H9 (cell line): ENCODE measurements around the gene ASH1L. TPM values are rescaled to one million over a fixed set of nuclear protein-coding genes. Genes with fewer than 3 reads are reported as not detected.
"Not testable (repeated sequence)": the region's sequence is repeated elsewhere in the genome, so short reads cannot be mapped to it uniquely, and the experiment has no call there.

Experiments used
- DNase-seq: peaks from one replicate; pipeline ENCODE4 v3.0.0-alpha.2; 2017
- H2AFZ ChIP-seq: one replicate; pipeline ENCODE4 v1.6.1; 2013; ENCODE audit warnings: mild to moderate bottlenecking, low read length, control low read depth, moderate library complexity
- H2AK5ac ChIP-seq: 2 replicates; pipeline ENCODE4 v1.6.1; 2013; ENCODE audit warnings: low read length, control low read depth, mixed read lengths; ENCODE audit not compliant: insufficient read length
- H2BK120ac ChIP-seq: one replicate; pipeline ENCODE4 v1.6.1; 2013; ENCODE audit warnings: low read depth, mild to moderate bottlenecking, low read length, control low read depth, inconsistent platforms; ENCODE audit not compliant: poor library complexity, severe bottlenecking
- H2BK12ac ChIP-seq: 2 replicates; pipeline ENCODE4 v1.6.1; 2013; ENCODE audit warnings: low read length, control low read depth, mixed read lengths, low read depth; ENCODE audit not compliant: insufficient read length
- H2BK15ac ChIP-seq: 2 replicates; pipeline ENCODE4 v1.6.1; 2013; ENCODE audit warnings: low read depth, low read length, control low read depth
- H2BK20ac ChIP-seq: one replicate; pipeline ENCODE4 v1.6.1; 2013; ENCODE audit warnings: low read depth, mild to moderate bottlenecking, low read length, control low read depth, inconsistent platforms; ENCODE audit not compliant: poor library complexity, severe bottlenecking
- H2BK5ac ChIP-seq: 2 replicates; pipeline ENCODE4 v1.6.1; 2013; ENCODE audit warnings: low read length, control low read depth, mixed read lengths; ENCODE audit not compliant: insufficient read length
- H3K14ac ChIP-seq: 2 replicates; pipeline ENCODE4 v1.6.1; 2013; ENCODE audit warnings: low read length, control low read depth; ENCODE audit not compliant: insufficient read depth
- H3K18ac ChIP-seq: 2 replicates; pipeline ENCODE4 v1.6.1; 2013; ENCODE audit warnings: low read depth, mild to moderate bottlenecking, mixed read lengths, low read length, control low read depth; ENCODE audit not compliant: insufficient read length
- H3K23ac ChIP-seq: 2 replicates; pipeline ENCODE4 v1.6.1; 2013; ENCODE audit warnings: low read length, control low read depth, mixed read lengths, low read depth; ENCODE audit not compliant: insufficient read length
- H3K23me2 ChIP-seq: 2 replicates; pipeline ENCODE4 v1.6.1; 2013; ENCODE audit warnings: low read depth, mild to moderate bottlenecking, mixed read lengths, low read length, control low read depth; ENCODE audit not compliant: insufficient read length, poor library complexity, severe bottlenecking
- H3K27ac ChIP-seq: 2 replicates; pipeline ENCODE4 v1.5.1; 2013; ENCODE audit warnings: low read length, control low read depth, mixed read lengths, low read depth; ENCODE audit not compliant: insufficient read length
- H3K27me3 ChIP-seq: 2 replicates; pipeline ENCODE4 v1.6.1; 2013; ENCODE audit warnings: low read length, control low read depth, inconsistent platforms; ENCODE audit not compliant: insufficient read depth
- H3K4ac ChIP-seq: 2 replicates; pipeline ENCODE4 v1.6.1; 2013; ENCODE audit warnings: low read depth, mild to moderate bottlenecking, control low read depth, inconsistent platforms, low read length, moderate library complexity
- H3K4me1 ChIP-seq: 2 replicates; pipeline ENCODE4 v1.6.1; 2013; ENCODE audit warnings: low read length, control low read depth, inconsistent platforms; ENCODE audit not compliant: insufficient read depth
- H3K4me2 ChIP-seq: 2 replicates; pipeline ENCODE4 v1.6.1; 2013; ENCODE audit warnings: low read length, control low read depth, mixed read lengths; ENCODE audit not compliant: insufficient read length, insufficient read depth
- H3K56ac ChIP-seq: 2 replicates; pipeline ENCODE4 v1.6.1; 2013; ENCODE audit warnings: low read depth, mild to moderate bottlenecking, mixed read lengths, low read length, control low read depth; ENCODE audit not compliant: insufficient read length
- H3K79me1 ChIP-seq: 2 replicates; pipeline ENCODE4 v1.6.1; 2013; ENCODE audit warnings: low read depth, mild to moderate bottlenecking, moderate library complexity, low read length, control low read depth, inconsistent platforms; ENCODE audit not compliant: insufficient read depth, poor library complexity, severe bottlenecking
- H3K79me2 ChIP-seq: 2 replicates; pipeline ENCODE4 v1.6.1; 2013; ENCODE audit warnings: low read length, control low read depth, inconsistent platforms; ENCODE audit not compliant: insufficient read depth
- H3K9ac ChIP-seq: 2 replicates; pipeline ENCODE4 v1.6.1; 2013; ENCODE audit warnings: low read length, control low read depth, mixed read lengths; ENCODE audit not compliant: insufficient read length; ENCODE audit errors: extremely low read depth
- H3K9me3 ChIP-seq: one replicate; pipeline ENCODE4 v1.6.1; 2013; ENCODE audit warnings: low read depth, low read length, inconsistent platforms; ENCODE audit not compliant: control insufficient read depth
- H3T11ph ChIP-seq: one replicate; pipeline ENCODE4 v1.6.1; 2013; ENCODE audit warnings: mild to moderate bottlenecking, low read length, control low read depth, inconsistent platforms
- H4K20me1 ChIP-seq: one replicate; pipeline ENCODE4 v1.6.1; 2013; ENCODE audit not compliant: control insufficient read depth, insufficient read length, insufficient read depth
- H4K5ac ChIP-seq: 2 replicates; pipeline ENCODE4 v1.6.1; 2013; ENCODE audit warnings: low read depth, mild to moderate bottlenecking, mixed read lengths, low read length, control low read depth; ENCODE audit not compliant: insufficient read length
- H4K8ac ChIP-seq: replicated peaks from 2 replicates; pipeline ENCODE4 v1.6.1; 2013; ENCODE audit warnings: low read length, control low read depth, mixed read lengths, low read depth; ENCODE audit not compliant: insufficient read length
- H4K91ac ChIP-seq: 2 replicates; pipeline ENCODE4 v1.6.1; 2013; ENCODE audit warnings: low read depth, mild to moderate bottlenecking, moderate library complexity, mixed read lengths, low read length, control low read depth; ENCODE audit not compliant: insufficient read length
- H3K27ac Mint-ChIP-seq, 3 experiments: 2 replicates in 2 of 3; 3 replicates in 1 of 3; pipeline ENCODE4 v1.8.0; 2020 to 2021; ENCODE audit warnings: mixed read lengths in 3 of 3, mild to moderate bottlenecking in 1 of 3, moderate library complexity in 1 of 3
- H3K27me3 Mint-ChIP-seq: 2 replicates; pipeline ENCODE4 v1.8.0; 2021; ENCODE audit warnings: low read depth, mild to moderate bottlenecking, moderate library complexity, mixed read lengths
- H3K36me3 Mint-ChIP-seq, 3 experiments: 2 replicates in 2 of 3; 3 replicates in 1 of 3; pipeline ENCODE4 v1.8.0; 2020 to 2021; ENCODE audit warnings: low read depth in 3 of 3, mixed read lengths in 3 of 3; ENCODE audit not compliant: insufficient read depth in 1 of 3
- H3K4me1 Mint-ChIP-seq, 2 experiments: 2 replicates each; pipeline ENCODE4 v1.8.0; 2020; ENCODE audit warnings: mixed read lengths in 2 of 2
- H3K4me3 Mint-ChIP-seq, 2 experiments: 2 replicates in 1 of 2; 3 replicates in 1 of 2; pipeline ENCODE4 v1.8.0; 2020 to 2021; ENCODE audit warnings: mild to moderate bottlenecking in 2 of 2, mixed read lengths in 2 of 2, moderate library complexity in 1 of 2
- H3K9me3 Mint-ChIP-seq, 2 experiments: 2 replicates in 1 of 2; 3 replicates in 1 of 2; pipeline ENCODE4 v1.8.0; 2020; ENCODE audit warnings: mild to moderate bottlenecking in 2 of 2, mixed read lengths in 2 of 2, moderate library complexity in 1 of 2
- CTCF ChIP-seq: fragments of 200-600 bp; sonication (generic); conservative IDR thresholded peaks from 3 replicates; pipeline ENCODE4 v1.8.0; 2021; ENCODE audit warnings: antibody characterized with exemption, mild to moderate bottlenecking
- WGBS: extraction: QIAGEN DNeasy Blood & Tissue Kit; methylation state at CpG from one replicate; pipeline ENCODE4 v1.1.7; 2013; ENCODE audit warnings: missing lambda C conversion rate, low lambda C conversion rate, mixed read lengths; ENCODE audit not compliant: insufficient read length; ENCODE audit errors: extremely low coverage; 5-methylcytosine and 5-hydroxymethylcytosine counted together
- total RNA-seq: library from RNA; stranded (reverse); gene quantifications from 2 replicates; pipeline ENCODE4 v1.2.1, GENCODE V29; 2021

The ASH1L gene
- total RNA-seq, 1 experiment from 2014 or later: 32.8 TPM

- Histone ChIP-seq H4K20me1 (no peaks in the 10 kb centered on the region), H3K4ac (no peak overlapping the region), H3K79me1 (no peaks in the 10 kb centered on the region), H2BK5ac (no peak overlapping the region), H4K91ac (no peak overlapping the region), H3K56ac (no peak overlapping the region), H3T11ph (no peak overlapping the region), H3K18ac (no peak overlapping the region), H3K27ac (no peak overlapping the region), H3K14ac (no peak overlapping the region), H3K27me3 (no peaks in the 10 kb centered on the region), H2BK12ac (no peak overlapping the region), H2BK20ac (no peak overlapping the region), H2BK120ac (no peak overlapping the region), H3K9me3 (no peaks in the 10 kb centered on the region), H2BK15ac (no peak overlapping the region), H3K23ac (no peak overlapping the region), H4K8ac (no peak overlapping the region), H3K23me2 (no peaks in the 10 kb centered on the region), H3K4me2 (no peak overlapping the region), H4K5ac (no peak overlapping the region), H3K79me2 (no peaks in the 10 kb centered on the region), H2AFZ (no peak overlapping the region), H3K4me1 (no peaks in the 10 kb centered on the region), H2AK5ac (no peak overlapping the region), H3K9ac (no peak overlapping the region)
- no peak; the same call in 2 of the 3 replicates for TF ChIP-seq CTCF
- peaks cover 2 to 3% of the 10 kb centered on the region in 2 experiments; a peak in 2 of 5 replicates for H3K9me3 Mint-ChIP-seq
- H3K4me1 Mint-ChIP-seq: no peaks in the 10 kb centered on the region
- no peaks in the 10 kb centered on the region for H3K27me3 Mint-ChIP-seq
- no peak for DNase-seq
- no CpG with 5 or more reads among the region's 4 CpGs for WGBS
- H3K27ac Mint-ChIP-seq: no peak overlapping the region
- no peak overlapping the region for H3K4me3 Mint-ChIP-seq
- peaks cover 5 to 9% (median 8%) of the 10 kb centered on the region in 3 experiments; a peak in 6 of 7 replicates for H3K36me3 Mint-ChIP-seq
Observed at GRCh38 chr1:155487541-155487940, 75.1 kb downstream of the ASH1L start.

- H3K4me2 ChIP-seq, H2AK5ac ChIP-seq, H3K23me2 ChIP-seq, H3K14ac ChIP-seq, H3K18ac ChIP-seq, H3K79me2 ChIP-seq, H3K4me1 ChIP-seq, H3K79me1 ChIP-seq, H3K9me3 ChIP-seq, H4K8ac ChIP-seq, H3K4me3 Mint-ChIP-seq, H4K20me1 ChIP-seq, H3K27me3 ChIP-seq, H3K4me1 Mint-ChIP-seq, H4K91ac ChIP-seq, H2BK15ac ChIP-seq, H3K4ac ChIP-seq, H3K9me3 Mint-ChIP-seq, H2AFZ ChIP-seq, DNase-seq, H2BK12ac ChIP-seq, H2BK120ac ChIP-seq, H4K5ac ChIP-seq, H3K9ac ChIP-seq, H3K56ac ChIP-seq, H3K27ac ChIP-seq, H3K27ac Mint-ChIP-seq, H2BK20ac ChIP-seq, H2BK5ac ChIP-seq, H3T11ph ChIP-seq, H3K23ac ChIP-seq, H3K27me3 Mint-ChIP-seq: not testable (repeated sequence)
- WGBS: no CpG with 5 or more reads among the region's 6 CpGs
- H3K36me3 Mint-ChIP-seq: peaks cover 5 to 13% (median 11%) of the 10 kb centered on the region in 3 experiments; a peak in 6 of 7 replicates
Observed at GRCh38 chr1:155486952-155487351, 75.7 kb downstream of the ASH1L start.
